ENCODE data around the gene DLG5. TPM values are rescaled to one million over a fixed set of nuclear protein-coding genes. Genes with fewer than 3 reads are reported as not detected.
A peak's percentile ranks its signal among the peaks of the same experiment; 100 is the strongest.

DLG5 gene
- total and polyA plus RNA-seq, 4 donors: 1.2 to 7.1 (median 4.6) TPM

GRCh38 chr10:77925410-77925794 lies 1.2 kb downstream of the DLG5 start:
- H3K4me1 ChIP-seq (ENCODE audit: control insufficient read depth in 4 of 4, insufficient read depth in 4 of 4, low read length in 3 of 4): peaks cover 8 to 32% (median 22%) of the 10 kb centered on the region in 4 donors
- H3K36me3 ChIP-seq (ENCODE audit: control insufficient read depth in 4 of 4, insufficient read depth in 3 of 4, low read depth in 1 of 4, low read length in 3 of 4): no peaks in the 10 kb centered on the region
- DNase-seq (ENCODE audit: low spot score): no peak

GRCh38 chr10:77922566-77923179 lies 3.9 kb downstream of the DLG5 start:
- H3K27me3 ChIP-seq (ENCODE audit: control insufficient read depth in 4 of 4, insufficient read depth in 4 of 4, low read length in 3 of 4): no peaks in the 10 kb centered on the region
- H3K36me3 ChIP-seq (ENCODE audit: control insufficient read depth in 4 of 4, insufficient read depth in 3 of 4, low read depth in 1 of 4, low read length in 3 of 4): no peaks in the 10 kb centered on the region
- TF ChIP-seq MAX (IDR thresholded peaks at IDR 0.05) (no peak), ZBTB33 (IDR thresholded peaks at IDR 0.05) (no peak), YY1 (IDR thresholded peaks at IDR 0.05) (no peak), FOXA2 (IDR thresholded peaks at IDR 0.05) (no peak), RAD21 (IDR thresholded peaks at IDR 0.05) (no peak), HNF4A (conservative IDR thresholded peaks at IDR 0.05) (no peak), SP1 (IDR thresholded peaks at IDR 0.05) (no peak), CTCF (IDR thresholded peaks at IDR 0.05; ENCODE audit: low read depth, low read length, missing input control) (no peak), NR2F2 (IDR thresholded peaks at IDR 0.05) (no peak), FOXA1 (IDR thresholded peaks at IDR 0.05) (no peak), HNF4G (IDR thresholded peaks at IDR 0.05) (no peak), JUND (IDR thresholded peaks at IDR 0.05) (no peak), RXRA (IDR thresholded peaks at IDR 0.05) (no peak), GABPA (IDR thresholded peaks at IDR 0.05 in 1 of 2, conservative IDR thresholded peaks at IDR 0.05 in 1 of 2) (no peak), ATF3 (IDR thresholded peaks at IDR 0.05) (no peak), EGR1 (IDR thresholded peaks at IDR 0.05; ENCODE audit: low read depth in 2 of 2) (no peak), REST (IDR thresholded peaks at IDR 0.05) (no peak), TAF1 (conservative IDR thresholded peaks at IDR 0.05) (no peak)
- H3K9me3 ChIP-seq (ENCODE audit: control insufficient read depth in 4 of 4, low read length in 3 of 4): no peaks in the 10 kb centered on the region
- H3K27ac ChIP-seq (ENCODE audit: low read depth in 1 of 2, low read length in 2 of 2): no peak overlapping the region
- WGBS: 91% methylated on average over 8 of the region's 8 CpGs
- no peak for DNase-seq (ENCODE audit: low spot score)
- peaks cover 16 to 50% (median 30%) of the 10 kb centered on the region in 4 donors for H3K4me1 ChIP-seq (ENCODE audit: control insufficient read depth in 4 of 4, insufficient read depth in 4 of 4, low read length in 3 of 4)
- H3K4me3 ChIP-seq (ENCODE audit: low read depth in 1 of 3, low read length in 3 of 3): no peak overlapping the region
- no peak overlapping the region for H3K9ac ChIP-seq (ENCODE audit: low read depth in 1 of 2, low read length in 2 of 2)

More at GRCh38 chr10:77925410-77925794, 1.2 kb downstream of the DLG5 start:
- TF ChIP-seq JUND (IDR thresholded peaks at IDR 0.05) (no peak), RAD21 (IDR thresholded peaks at IDR 0.05) (peak in 1 of 2 donors; percentile 3)
- Histone ChIP-seq H3K4me3 (ENCODE audit: low read depth in 1 of 3, low read length in 3 of 3) (peak overlapping the region; percentile 62 to 93 (median 82)), H3K27me3 (ENCODE audit: control insufficient read depth in 4 of 4, insufficient read depth in 4 of 4, low read length in 3 of 4) (no peaks in the 10 kb centered on the region), H3K27ac (ENCODE audit: low read depth in 1 of 2, low read length in 2 of 2) (no peak overlapping the region), H3K9ac (ENCODE audit: low read depth in 1 of 2, low read length in 2 of 2) (peak overlapping the region in 1 of 2 donors; percentile 41), H3K9me3 (ENCODE audit: control insufficient read depth in 4 of 4, low read length in 3 of 4) (no peaks in the 10 kb centered on the region)
- 32% methylated on average over 7 of the region's 7 CpGs for WGBS
